Measurements from ENCODE around the gene IQCM. TPM values are rescaled to one million over a fixed set of nuclear protein-coding genes. Genes with fewer than 3 reads are reported as not detected.

The IQCM gene
- total and polyA plus RNA-seq, 2 donors (not counting 3 experiments of a cell fraction or from before 2014, with no cell fraction given), result not detected

DNA sequence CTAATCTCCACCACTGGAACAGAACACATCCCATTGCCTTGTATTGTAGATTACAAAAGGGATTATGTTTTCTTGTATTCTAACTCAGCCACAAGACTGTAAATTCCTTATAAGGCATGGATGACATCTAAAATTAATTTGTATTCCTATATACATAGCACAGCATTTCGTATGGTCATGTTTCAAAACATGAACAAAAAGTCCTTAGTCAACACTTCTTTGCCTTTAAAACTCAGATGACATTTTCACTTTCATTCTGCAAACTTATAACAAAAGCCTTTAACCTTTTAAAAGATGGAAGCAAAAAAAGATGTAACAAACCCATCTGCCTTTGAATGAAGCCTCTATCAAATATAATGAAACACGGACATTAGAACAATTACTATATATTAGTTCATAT, 181.3 kb downstream of the IQCM start:
- Histone ChIP-seq H3K9me1 (replicated peaks; ENCODE audit: control insufficient read depth, extremely low read depth, insufficient read depth, low read length) (no peaks in the 10 kb centered on the region), H2AFZ (ENCODE audit: low read depth, low read length) (no peak overlapping the region), H3K36me3 (ENCODE audit: control insufficient read depth in 2 of 2, extremely low read depth in 1 of 2, insufficient read depth in 2 of 2, low read length in 2 of 2) (no peaks in the 10 kb centered on the region), H3K27ac (ENCODE audit: insufficient read depth, low read depth, low read length) (no peak overlapping the region), H3K79me2 (ENCODE audit: control insufficient read depth, insufficient read depth, low read length) (no peaks in the 10 kb centered on the region), H3K9me3 (replicated peaks; ENCODE audit: control insufficient read depth, insufficient read depth, low read length) (no peaks in the 10 kb centered on the region), H3K27me3 (ENCODE audit: control insufficient read depth in 2 of 2, insufficient read depth in 2 of 2, low read length in 2 of 2) (no peaks in the 10 kb centered on the region), H3K4me3 (replicated peaks in 1 of 3; ENCODE audit: insufficient read depth in 1 of 3, low read depth in 1 of 3, low read length in 3 of 3) (no peak overlapping the region), H4K20me1 (replicated peaks; ENCODE audit: control insufficient read depth, extremely low read depth, insufficient read depth, low read length) (no peaks in the 10 kb centered on the region), H3K4me1 (ENCODE audit: control insufficient read depth, extremely low read depth, insufficient read depth, low read length) (no peaks in the 10 kb centered on the region), H3K9ac (replicated peaks; ENCODE audit: extremely low read depth, insufficient read depth, low read length) (no peak overlapping the region), H3K4me2 (ENCODE audit: insufficient read depth, low read length) (no peak overlapping the region)
- no TSS peak for BruUV-seq (replicated peaks)
- TF ChIP-seq POLR2A (IDR thresholded peaks at IDR 0.05; ENCODE audit: low read depth, low read length) (no peak), POLR2AphosphoS5 (IDR thresholded peaks at IDR 0.05; ENCODE audit: insufficient read depth, low read depth, low read length) (no peak), FOS (IDR thresholded peaks at IDR 0.05; ENCODE audit: borderline replicate concordance, insufficient read depth, low read length) (no peak), MYC (IDR thresholded peaks at IDR 0.05; ENCODE audit: low read depth, low read length) (no peak), GATA2 (IDR thresholded peaks at IDR 0.05; ENCODE audit: insufficient read depth, insufficient read length, low read depth, low read length) (no peak), EZH2 (IDR thresholded peaks at IDR 0.05; ENCODE audit: borderline replicate concordance, low read depth, low read length, severe bottlenecking) (no peak), JUN (IDR thresholded peaks at IDR 0.05; ENCODE audit: borderline replicate concordance, insufficient read depth, insufficient read length, low read depth) (no peak)
- TF ChIP-seq, protein P1, sequence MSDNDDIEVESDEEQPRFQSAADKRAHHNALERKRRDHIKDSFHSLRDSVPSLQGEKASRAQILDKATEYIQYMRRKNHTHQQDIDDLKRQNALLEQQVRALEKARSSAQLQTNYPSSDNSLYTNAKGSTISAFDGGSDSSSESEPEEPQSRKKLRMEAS (IDR thresholded peaks at IDR 0.05; ENCODE audit: insufficient read depth, insufficient read length), result no peak
- TF ChIP-seq, protein P2, sequence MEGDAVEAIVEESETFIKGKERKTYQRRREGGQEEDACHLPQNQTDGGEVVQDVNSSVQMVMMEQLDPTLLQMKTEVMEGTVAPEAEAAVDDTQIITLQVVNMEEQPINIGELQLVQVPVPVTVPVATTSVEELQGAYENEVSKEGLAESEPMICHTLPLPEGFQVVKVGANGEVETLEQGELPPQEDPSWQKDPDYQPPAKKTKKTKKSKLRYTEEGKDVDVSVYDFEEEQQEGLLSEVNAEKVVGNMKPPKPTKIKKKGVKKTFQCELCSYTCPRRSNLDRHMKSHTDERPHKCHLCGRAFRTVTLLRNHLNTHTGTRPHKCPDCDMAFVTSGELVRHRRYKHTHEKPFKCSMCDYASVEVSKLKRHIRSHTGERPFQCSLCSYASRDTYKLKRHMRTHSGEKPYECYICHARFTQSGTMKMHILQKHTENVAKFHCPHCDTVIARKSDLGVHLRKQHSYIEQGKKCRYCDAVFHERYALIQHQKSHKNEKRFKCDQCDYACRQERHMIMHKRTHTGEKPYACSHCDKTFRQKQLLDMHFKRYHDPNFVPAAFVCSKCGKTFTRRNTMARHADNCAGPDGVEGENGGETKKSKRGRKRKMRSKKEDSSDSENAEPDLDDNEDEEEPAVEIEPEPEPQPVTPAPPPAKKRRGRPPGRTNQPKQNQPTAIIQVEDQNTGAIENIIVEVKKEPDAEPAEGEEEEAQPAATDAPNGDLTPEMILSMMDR (IDR thresholded peaks at IDR 0.05; ENCODE audit: extremely low read depth in 1 of 2, insufficient read depth in 1 of 2, low read depth in 1 of 2, low read length in 2 of 2), result no peak
- ChIA-PET POLR2A (no interaction called here), CTCF (no interaction called here)
- DNase-seq (ENCODE audit: low read depth, low spot score) (no peak), FAIRE-seq (no peak)
- intact Hi-C loops (cut with micrococcal nuclease), result no loop called here
- dilution Hi-C loops (cut with MboI; ENCODE audit: extremely low pct_ligation_motif_present, low sequenced_read_pairs), result no loop called here
